ENCODE measurements around the gene NLK. TPM values are rescaled to one million over a fixed set of nuclear protein-coding genes. Genes with fewer than 3 reads are reported as not detected.

The NLK gene
- 14.7 and 19.7 TPM in 2 replicates for total RNA-seq

DNA sequence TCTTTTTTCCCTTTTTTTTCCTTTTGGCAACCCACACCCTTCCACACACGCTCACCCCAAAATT, at the start of gene NLK:
TSS of gene NLK (plus strand) at position 21 of the 64 bp plus-strand sequence. CDS start 197 bp downstream, outside the sequence.

Other genes starting within 250 kb of the NLK start
- not detected in 2 replicates for gene NOS2, start 242.1 kb upstream of the NLK start, total RNA-seq
- 14.7 and 14.9 TPM in 2 replicates for gene LYRM9, start 149.3 kb upstream of the NLK start, total RNA-seq